BE2C (cell line): ENCODE measurements around the gene GALNT2.

Experiments
- DNase-seq: peaks from one replicate; pipeline ENCODE4 v3.0.0-alpha.2; 2020
- H3K27me3 ChIP-seq: fragments of 250-450 bp; sonication (Bioruptor Pico); 2 replicates; pipeline ENCODE4 v1.5.1; 2020; ENCODE audit warnings: mild to moderate bottlenecking
- H3K36me3 ChIP-seq: fragments of 250-450 bp; sonication (Bioruptor Pico); 2 replicates; pipeline ENCODE4 v1.5.1; 2020; ENCODE audit warnings: mild to moderate bottlenecking
- H3K4me1 ChIP-seq: fragments of 250-450 bp; sonication (Bioruptor Pico); 2 replicates; pipeline ENCODE4 v1.5.1; 2020
- H3K4me3 ChIP-seq: 2 replicates; pipeline ENCODE4 v1.5.1; 2011; ENCODE audit warnings: low read depth, low read length
- H3K9me3 ChIP-seq: fragments of 250-450 bp; sonication (Bioruptor Pico); 2 replicates; pipeline ENCODE4 v1.5.1; 2020
- TF ChIP-seq, protein P1 (sequence below): IDR thresholded peaks from 2 replicates; pipeline ENCODE4 v1.5.1; 2012; ENCODE audit warnings: mild to moderate bottlenecking, low read depth, low read length

Gene GALNT2

DNA sequence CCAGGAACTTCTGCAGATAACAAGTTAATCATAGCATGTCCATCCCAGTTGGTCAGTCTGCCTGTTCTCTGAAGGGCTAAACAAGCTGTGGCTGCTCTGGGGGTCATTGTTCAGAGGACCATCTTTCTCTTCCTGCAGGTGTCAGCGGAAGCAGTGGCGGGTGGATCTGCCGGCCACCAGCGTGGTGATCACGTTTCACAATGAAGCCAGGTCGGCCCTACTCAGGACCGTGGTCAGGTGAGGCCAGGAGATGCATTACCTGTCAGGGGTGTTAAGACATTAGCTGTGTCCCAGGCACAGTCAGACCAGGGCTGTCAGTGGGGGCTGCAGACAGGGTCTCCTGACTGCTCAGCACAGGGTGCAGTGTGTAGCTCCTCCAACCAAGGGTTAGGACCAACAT lies 168.8 kb downstream of the GALNT2 start:
- Histone ChIP-seq H3K4me1 (peaks cover 8% of the 10 kb centered on the region), H3K9me3 (no peaks in the 10 kb centered on the region), H3K27me3 (no peaks in the 10 kb centered on the region), H3K36me3 (peaks cover 9% of the 10 kb centered on the region), H3K4me3 (no peak overlapping the region)
- no peak for DNase-seq
- TF ChIP-seq, protein P1, sequence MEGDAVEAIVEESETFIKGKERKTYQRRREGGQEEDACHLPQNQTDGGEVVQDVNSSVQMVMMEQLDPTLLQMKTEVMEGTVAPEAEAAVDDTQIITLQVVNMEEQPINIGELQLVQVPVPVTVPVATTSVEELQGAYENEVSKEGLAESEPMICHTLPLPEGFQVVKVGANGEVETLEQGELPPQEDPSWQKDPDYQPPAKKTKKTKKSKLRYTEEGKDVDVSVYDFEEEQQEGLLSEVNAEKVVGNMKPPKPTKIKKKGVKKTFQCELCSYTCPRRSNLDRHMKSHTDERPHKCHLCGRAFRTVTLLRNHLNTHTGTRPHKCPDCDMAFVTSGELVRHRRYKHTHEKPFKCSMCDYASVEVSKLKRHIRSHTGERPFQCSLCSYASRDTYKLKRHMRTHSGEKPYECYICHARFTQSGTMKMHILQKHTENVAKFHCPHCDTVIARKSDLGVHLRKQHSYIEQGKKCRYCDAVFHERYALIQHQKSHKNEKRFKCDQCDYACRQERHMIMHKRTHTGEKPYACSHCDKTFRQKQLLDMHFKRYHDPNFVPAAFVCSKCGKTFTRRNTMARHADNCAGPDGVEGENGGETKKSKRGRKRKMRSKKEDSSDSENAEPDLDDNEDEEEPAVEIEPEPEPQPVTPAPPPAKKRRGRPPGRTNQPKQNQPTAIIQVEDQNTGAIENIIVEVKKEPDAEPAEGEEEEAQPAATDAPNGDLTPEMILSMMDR = no peak

GRCh38 chr1:230236301-230237008 lies 169.4 kb downstream of the GALNT2 start:
- Histone ChIP-seq H3K27me3 (no peaks in the 10 kb centered on the region), H3K9me3 (no peaks in the 10 kb centered on the region), H3K36me3 (peaks cover 9% of the 10 kb centered on the region), H3K4me1 (peaks cover 8% of the 10 kb centered on the region), H3K4me3 (no peak overlapping the region)
- TF ChIP-seq, protein P1 = no peak
- no peak for DNase-seq

- Histone ChIP-seq H3K36me3 (peaks cover 9% of the 10 kb centered on the region), H3K27me3 (no peaks in the 10 kb centered on the region)
Observed at GRCh38 chr1:230237009-230237370, 170.0 kb downstream of the GALNT2 start.

DNA sequence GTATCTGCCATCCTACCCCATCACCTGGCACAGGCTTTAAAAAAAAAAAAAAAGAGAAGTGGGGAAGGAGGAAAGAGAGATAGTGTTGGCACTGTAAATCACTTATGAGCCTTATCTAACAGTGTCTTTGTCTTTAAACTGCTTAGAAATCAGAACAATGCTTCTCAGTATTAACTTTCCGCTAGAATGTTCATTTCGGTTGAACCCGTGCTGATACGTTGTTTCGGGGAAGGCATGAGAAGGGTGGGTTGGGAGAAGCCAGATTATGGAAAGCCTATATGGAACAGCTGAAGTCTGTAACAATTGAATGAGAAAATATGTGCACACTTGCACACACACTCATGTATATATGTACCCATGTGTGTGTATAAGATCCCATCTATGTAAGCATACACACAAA lies 170.8 kb downstream of the GALNT2 start:
- TF ChIP-seq, protein P1 = no peak
- no peak for DNase-seq
- Histone ChIP-seq H3K9me3 (no peaks in the 10 kb centered on the region), H3K36me3 (peaks cover 12% of the 10 kb centered on the region), H3K4me3 (no peak overlapping the region), H3K4me1 (peaks cover 8% of the 10 kb centered on the region), H3K27me3 (no peaks in the 10 kb centered on the region)

More at GRCh38 chr1:230237009-230237370, 170.0 kb downstream of the GALNT2 start:
- TF ChIP-seq, protein P1 = no peak
- Histone ChIP-seq H3K9me3 (no peaks in the 10 kb centered on the region), H3K4me3 (no peak overlapping the region), H3K4me1 (peaks cover 8% of the 10 kb centered on the region)
- DNase-seq = no peak

DNA sequence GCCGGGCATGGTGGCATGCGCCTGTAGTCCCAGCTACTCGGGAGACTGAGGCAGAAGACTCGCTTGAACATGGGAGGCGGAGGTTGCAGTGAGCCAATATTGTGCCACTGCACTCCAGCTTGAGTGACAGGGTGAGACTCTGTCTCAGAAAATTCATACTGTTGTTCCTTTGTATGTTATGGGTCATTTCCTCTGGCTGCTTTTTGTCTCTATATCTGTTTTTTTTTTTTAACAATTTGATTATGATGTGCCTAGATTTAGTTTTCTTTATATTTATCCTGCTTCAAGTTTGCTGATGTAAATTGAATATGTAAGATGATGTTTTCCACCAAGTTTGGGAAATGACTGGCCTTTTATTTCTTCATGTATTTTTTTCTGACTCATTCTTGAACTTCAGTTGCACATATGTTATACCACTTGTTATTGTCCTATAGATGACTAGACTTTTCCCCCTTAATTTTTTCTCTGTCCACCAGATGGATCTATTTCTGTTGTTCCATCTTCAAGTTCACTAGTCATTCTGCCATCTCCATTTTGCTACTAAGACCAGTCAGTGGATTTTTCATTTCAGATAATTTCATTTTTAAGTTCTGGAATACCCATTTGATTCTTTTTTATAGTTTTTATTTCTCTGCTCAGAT lies 173.5 kb downstream of the GALNT2 start:
- TF ChIP-seq, protein P1 = no peak
- peaks cover 8% of the 10 kb centered on the region for H3K4me1 ChIP-seq
- peaks cover 13% of the 10 kb centered on the region for H3K36me3 ChIP-seq
- H3K4me3 ChIP-seq = no peak overlapping the region
- no peaks in the 10 kb centered on the region for H3K9me3 ChIP-seq
- H3K27me3 ChIP-seq = no peaks in the 10 kb centered on the region
- no peak for DNase-seq

GRCh38 chr1:230242326-230242725 lies 175.3 kb downstream of the GALNT2 start:
- Histone ChIP-seq H3K36me3 (peaks cover 18% of the 10 kb centered on the region), H3K4me1 (no peaks in the 10 kb centered on the region; the same call in 1 of the 2 replicates), H3K9me3 (no peaks in the 10 kb centered on the region), H3K4me3 (no peak overlapping the region), H3K27me3 (no peaks in the 10 kb centered on the region)
- TF ChIP-seq, protein P1 = no peak
- DNase-seq = no peak
